Endodermal cell (in vitro differentiated cells): ENCODE measurements around the gene ZDHHC5. TPM values are rescaled to one million over a fixed set of nuclear protein-coding genes. Genes with fewer than 3 reads are reported as not detected.
A peak's percentile ranks its signal among the peaks of the same experiment; 100 is the strongest.

Source experiments
- DNase-seq: peaks from one replicate; pipeline ENCODE4 v3.0.0-alpha.2; 2017
- H3K27ac ChIP-seq: 2 replicates; pipeline ENCODE4 v1.5.1; 2013; ENCODE audit warnings: mild to moderate bottlenecking, low read depth, low read length, moderate library complexity
- H3K27me3 ChIP-seq: 2 replicates; pipeline ENCODE4 v1.6.1; 2013; ENCODE audit warnings: mild to moderate bottlenecking, low read length, moderate library complexity; ENCODE audit not compliant: insufficient read depth, control insufficient read depth, poor library complexity, severe bottlenecking
- H3K36me3 ChIP-seq: 2 replicates; pipeline ENCODE4 v1.7.0; 2013; ENCODE audit warnings: mild to moderate bottlenecking, low read length, moderate library complexity; ENCODE audit not compliant: control insufficient read depth, insufficient read depth
- H3K4me1 ChIP-seq: one replicate; pipeline ENCODE4 v1.7.0; 2013; ENCODE audit warnings: low read length; ENCODE audit not compliant: control insufficient read depth, insufficient read depth
- H3K4me3 ChIP-seq: 2 replicates; pipeline ENCODE4 v1.5.1; 2013; ENCODE audit warnings: mild to moderate bottlenecking, low read length, moderate library complexity
- H3K9ac ChIP-seq: 2 replicates; pipeline ENCODE4 v1.6.1; 2013; ENCODE audit warnings: mild to moderate bottlenecking, low read length, moderate library complexity; ENCODE audit not compliant: poor library complexity, severe bottlenecking; ENCODE audit errors: extremely low read depth
- H3K9me3 ChIP-seq: 2 replicates; pipeline ENCODE4 v1.6.1; 2013; ENCODE audit warnings: mild to moderate bottlenecking, low read length, moderate library complexity; ENCODE audit not compliant: control insufficient read depth
- H3K27ac Mint-ChIP-seq: 2 replicates; pipeline ENCODE4 v1.8.0; 2020; ENCODE audit warnings: mixed read lengths
- H3K27me3 Mint-ChIP-seq: 2 replicates; pipeline ENCODE4 v1.8.0; 2021; ENCODE audit warnings: mild to moderate bottlenecking, mixed read lengths; ENCODE audit not compliant: insufficient read depth
- H3K36me3 Mint-ChIP-seq: 2 replicates; pipeline ENCODE4 v1.8.0; 2020; ENCODE audit warnings: low read depth, mixed read lengths
- H3K4me1 Mint-ChIP-seq: 2 replicates; pipeline ENCODE4 v1.8.0; 2020; ENCODE audit warnings: mixed read lengths
- H3K4me3 Mint-ChIP-seq: 2 replicates; pipeline ENCODE4 v1.8.0; 2020; ENCODE audit warnings: mild to moderate bottlenecking, moderate library complexity, mixed read lengths
- H3K9me3 Mint-ChIP-seq: 2 replicates; pipeline ENCODE4 v1.8.0; 2020; ENCODE audit warnings: mild to moderate bottlenecking, mixed read lengths
- CTCF ChIP-seq: fragments of 200-600 bp; sonication (generic); conservative IDR thresholded peaks from 2 replicates; pipeline ENCODE4 v1.5.0; 2021; ENCODE audit warnings: antibody characterized with exemption, mild to moderate bottlenecking
- WGBS, 2 experiments: methylation state at CpG; one replicate each; pipeline versions ENCODE4 v1.1.5 to v1.1.7; 2013; ENCODE audit warnings: missing lambda C conversion rate in 2 of 2, mixed read lengths in 1 of 2; ENCODE audit not compliant: insufficient coverage in 1 of 2, insufficient read length in 1 of 2; 5-methylcytosine and 5-hydroxymethylcytosine counted together
- total RNA-seq, 2 donors: library from RNA; stranded (reverse); fragmentation: NEBNext Ultra II Directional in 1 of 2; extraction: Animal tissue kit (Norgen Biotek cat#: 25700) in 1 of 2; gene quantifications; 2 replicates in 1 of 2; 3 replicates in 1 of 2; pipeline ENCODE4 v1.2.1, GENCODE V29; 2021

The ZDHHC5 gene
- total RNA-seq, 2 donors from 2014 or later: 70.7 to 77.1 TPM

GRCh38 chr11:57647960-57648800, 19.7 kb upstream of the ZDHHC5 start:
- H3K9ac ChIP-seq: no peak overlapping the region

GRCh38 chr11:57648801-57649735, 18.8 kb upstream of the ZDHHC5 start:
- DNase-seq: peak; percentile 77
- Histone ChIP-seq H3K9me3 (no peaks in the 10 kb centered on the region), H3K27me3 (no peaks in the 10 kb centered on the region), H3K9ac (no peak overlapping the region), H3K27ac (peak overlapping the region; percentile 74), H3K4me3 (peak overlapping the region; percentile 67), H3K4me1 (peaks cover 36% of the 10 kb centered on the region), H3K36me3 (peaks cover 10% of the 10 kb centered on the region)
- Mint-ChIP-seq H3K27ac (peak overlapping the region; percentile 71), H3K4me1 (peaks cover 64% of the 10 kb centered on the region), H3K9me3 (no peaks in the 10 kb centered on the region), H3K36me3 (peaks cover 2% of the 10 kb centered on the region), H3K4me3 (peak overlapping the region; percentile 43), H3K27me3 (peaks cover 4% of the 10 kb centered on the region)
- no peak for TF ChIP-seq CTCF
- 0 to 1% methylated on average over 8 to 21 of the region's 23 CpGs for WGBS, 2 experiments

More at GRCh38 chr11:57647960-57648800, 19.7 kb upstream of the ZDHHC5 start:
- peaks cover 41% of the 10 kb centered on the region for H3K4me1 ChIP-seq
- Mint-ChIP-seq H3K4me3 (peak overlapping the region; percentile 43), H3K9me3 (no peaks in the 10 kb centered on the region), H3K27me3 (peaks cover 3% of the 10 kb centered on the region), H3K27ac (peak overlapping the region; percentile 71), H3K36me3 (peaks cover 9% of the 10 kb centered on the region), H3K4me1 (peaks cover 70% of the 10 kb centered on the region)
- H3K9me3 ChIP-seq: no peaks in the 10 kb centered on the region
- 6 to 10% methylated on average over 8 to 13 of the region's 13 CpGs for WGBS, 2 experiments
- H3K27ac ChIP-seq: peak overlapping the region; percentile 74
- no peaks in the 10 kb centered on the region for H3K27me3 ChIP-seq
- peak; percentile 65 for DNase-seq
- H3K36me3 ChIP-seq: peaks cover 18% of the 10 kb centered on the region
- peak overlapping the region; percentile 67 for H3K4me3 ChIP-seq
- no peak for TF ChIP-seq CTCF
